Neuronal stem cell (in vitro differentiated cells): ENCODE data around the gene CEL.

Source experiments
- DNase-seq: peaks from one replicate; pipeline ENCODE4 v3.0.0-alpha.2; 2013; ENCODE audit warnings: low spot score
- H2AFZ ChIP-seq: one replicate; pipeline ENCODE4 v1.6.1; 2013; ENCODE audit warnings: mild to moderate bottlenecking, low read length, inconsistent platforms
- H2AK5ac ChIP-seq: 2 replicates; pipeline ENCODE4 v1.6.1; 2013; ENCODE audit warnings: low read depth, mild to moderate bottlenecking, inconsistent platforms, low read length, moderate library complexity, mixed read lengths
- H2BK120ac ChIP-seq: 2 replicates; pipeline ENCODE4 v1.6.1; 2013; ENCODE audit warnings: low read depth, mild to moderate bottlenecking, inconsistent platforms, low read length, moderate library complexity, mixed read lengths
- H2BK12ac ChIP-seq: one replicate; pipeline ENCODE4 v1.6.1; 2013; ENCODE audit warnings: low read length, inconsistent platforms
- H2BK15ac ChIP-seq: 2 replicates; pipeline ENCODE4 v1.6.1; 2013; ENCODE audit warnings: mild to moderate bottlenecking, low read length, inconsistent platforms, mixed read lengths
- H2BK5ac ChIP-seq: one replicate; pipeline ENCODE4 v1.6.1; 2013; ENCODE audit warnings: inconsistent platforms, mild to moderate bottlenecking, low read length, moderate library complexity
- H3K14ac ChIP-seq: one replicate; pipeline ENCODE4 v1.6.1; 2013; ENCODE audit warnings: low read length, inconsistent platforms
- H3K18ac ChIP-seq: 2 replicates; pipeline ENCODE4 v1.6.1; 2013; ENCODE audit warnings: low read length, inconsistent platforms
- H3K23ac ChIP-seq: 2 replicates; pipeline ENCODE4 v1.6.1; 2013; ENCODE audit warnings: low read depth, mild to moderate bottlenecking, mixed read lengths, low read length, inconsistent platforms; ENCODE audit not compliant: poor library complexity
- H3K27ac ChIP-seq: replicated peaks from 3 replicates; pipeline ENCODE4 v1.5.1; 2013; ENCODE audit warnings: low read length, inconsistent platforms
- H3K27me3 ChIP-seq, 3 experiments: 2 replicates each; pipeline ENCODE4 v1.6.1; 2013; ENCODE audit warnings: low read length in 3 of 3, mild to moderate bottlenecking in 2 of 3, inconsistent platforms in 1 of 3, low read depth in 1 of 3, mixed read lengths in 1 of 3, moderate library complexity in 1 of 3; ENCODE audit not compliant: control insufficient read depth in 3 of 3, insufficient read depth in 3 of 3
- H3K36me3 ChIP-seq, 2 donors: replicated peaks in 1 of 2; 2 replicates each; pipeline ENCODE4 v1.6.1; 2013; ENCODE audit warnings: low read length in 2 of 2; ENCODE audit not compliant: control insufficient read depth in 2 of 2, insufficient read depth in 2 of 2
- H3K4ac ChIP-seq: 2 replicates; pipeline ENCODE4 v1.6.1; 2013; ENCODE audit warnings: inconsistent platforms, mild to moderate bottlenecking, low read length, moderate library complexity
- H3K4me1 ChIP-seq, 2 donors: 1 replicate in 1 of 2; 2 replicates in 1 of 2; pipeline ENCODE4 v1.6.1; 2013; ENCODE audit warnings: low read length in 2 of 2, low read depth in 1 of 2; ENCODE audit not compliant: control insufficient read depth in 2 of 2, insufficient read depth in 1 of 2
- H3K4me2 ChIP-seq: one replicate; pipeline ENCODE4 v1.6.1; 2013; ENCODE audit warnings: mild to moderate bottlenecking, low read length, inconsistent platforms; ENCODE audit not compliant: insufficient read depth, poor library complexity, severe bottlenecking
- H3K4me3 ChIP-seq, 2 donors: 2 replicates each; pipeline ENCODE4 v1.5.1; 2013; ENCODE audit warnings: low read length in 2 of 2, mild to moderate bottlenecking in 2 of 2, inconsistent platforms in 1 of 2, moderate library complexity in 1 of 2
- H3K79me1 ChIP-seq: one replicate; pipeline ENCODE4 v1.6.1; 2013; ENCODE audit warnings: low read depth, mild to moderate bottlenecking, inconsistent platforms, low read length, moderate library complexity
- H3K9ac ChIP-seq: one replicate; pipeline ENCODE4 v1.6.1; 2013; ENCODE audit warnings: mild to moderate bottlenecking, low read depth, low read length, inconsistent platforms; ENCODE audit not compliant: poor library complexity
- H3K9me3 ChIP-seq, 2 donors: replicated peaks in 1 of 2; 2 replicates each; pipeline versions ENCODE3 to v1.6.1; 2013; ENCODE audit warnings: low read length in 2 of 2, mild to moderate bottlenecking in 2 of 2, inconsistent platforms in 1 of 2, low read depth in 1 of 2, mixed read lengths in 1 of 2, moderate library complexity in 1 of 2; ENCODE audit not compliant: control insufficient read depth in 2 of 2, insufficient read depth in 1 of 2
- H4K8ac ChIP-seq: one replicate; pipeline ENCODE4 v1.6.1; 2013; ENCODE audit warnings: low read depth, mild to moderate bottlenecking, inconsistent platforms, low read length, moderate library complexity
- H4K91ac ChIP-seq: one replicate; pipeline ENCODE4 v1.6.1; 2013; ENCODE audit warnings: low read length, low read depth, mild to moderate bottlenecking, inconsistent platforms; ENCODE audit not compliant: poor library complexity
- WGBS, 2 donors: extraction: QIAGEN DNeasy Blood & Tissue Kit; methylation state at CpG; one replicate each; pipeline ENCODE4 v1.1.7; 2013; ENCODE audit warnings: missing lambda C conversion rate in 2 of 2, mixed read lengths in 1 of 2; ENCODE audit not compliant: insufficient read length in 2 of 2, insufficient replicate concordance in 1 of 2; ENCODE audit errors: extremely low coverage in 2 of 2; 5-methylcytosine and 5-hydroxymethylcytosine counted together

The CEL gene

GRCh38 chr9:133046196-133046899 is 15.4 kb upstream of the CEL start:
- Histone ChIP-seq H3K36me3 (peaks cover 71 to 96% of the 10 kb centered on the region in 2 donors), H3K4me3 (no peak overlapping the region), H3K9me3 (peaks cover 0 to 2% of the 10 kb centered on the region in 2 donors), H2BK15ac (no peak overlapping the region), H2AK5ac (no peak overlapping the region), H2BK120ac (no peak overlapping the region), H3K79me1 (peaks cover 9% of the 10 kb centered on the region), H3K4me2 (no peak overlapping the region), H2AFZ (no peak overlapping the region), H2BK5ac (no peak overlapping the region), H3K23ac (no peak overlapping the region), H2BK12ac (no peak overlapping the region), H3K18ac (no peak overlapping the region), H4K91ac (no peak overlapping the region), H3K9ac (no peak overlapping the region), H3K4ac (no peak overlapping the region), H4K8ac (no peak overlapping the region), H3K27ac (no peak overlapping the region), H3K4me1 (no peaks in the 10 kb centered on the region), H3K14ac (no peak overlapping the region), H3K27me3 (no peaks in the 10 kb centered on the region)
- no CpG with 5 or more reads among the region's 9 CpGs for WGBS, 2 donors
- no peak for DNase-seq

- H2BK5ac ChIP-seq: no peak overlapping the region
- H3K36me3 ChIP-seq: peaks cover 71 to 97% of the 10 kb centered on the region in 2 donors
- no peak overlapping the region for H3K4me2 ChIP-seq
- WGBS, 2 donors: no CpG with 5 or more reads among the region's 7 CpGs
- H3K9ac ChIP-seq: no peak overlapping the region
- H3K27me3 ChIP-seq: no peaks in the 10 kb centered on the region
- no peak overlapping the region for H4K91ac ChIP-seq
- no peak overlapping the region for H3K23ac ChIP-seq
- no peak overlapping the region for H3K14ac ChIP-seq
- no peak overlapping the region for H2AFZ ChIP-seq
- peaks cover 0 to 2% of the 10 kb centered on the region in 2 donors for H3K9me3 ChIP-seq
- no peak overlapping the region for H2BK12ac ChIP-seq
- no peak overlapping the region for H2BK120ac ChIP-seq
- H3K79me1 ChIP-seq: peaks cover 9% of the 10 kb centered on the region
- H3K27ac ChIP-seq: no peak overlapping the region
- no peak overlapping the region for H2BK15ac ChIP-seq
- no peak for DNase-seq
- H3K4ac ChIP-seq: no peak overlapping the region
- no peak overlapping the region for H4K8ac ChIP-seq
- no peak overlapping the region for H3K4me3 ChIP-seq
- no peak overlapping the region for H2AK5ac ChIP-seq
- no peaks in the 10 kb centered on the region for H3K4me1 ChIP-seq
- H3K18ac ChIP-seq: no peak overlapping the region
Observed at GRCh38 chr9:133046900-133047295, 14.9 kb upstream of the CEL start.

- Histone ChIP-seq H2AK5ac (no peak overlapping the region), H2BK15ac (no peak overlapping the region), H2BK12ac (no peak overlapping the region), H3K4me3 (no peak overlapping the region), H3K79me1 (peaks cover 6% of the 10 kb centered on the region), H2BK120ac (no peak overlapping the region), H3K4me2 (no peak overlapping the region), H2AFZ (no peak overlapping the region), H4K91ac (no peak overlapping the region), H3K4me1 (no peaks in the 10 kb centered on the region), H3K27ac (no peak overlapping the region), H3K9ac (peak overlapping the region; percentile 30), H3K14ac (no peak overlapping the region), H3K4ac (no peak overlapping the region), H3K27me3 (no peaks in the 10 kb centered on the region), H3K9me3 (no peaks in the 10 kb centered on the region), H2BK5ac (no peak overlapping the region), H3K36me3 (peaks cover 65 to 97% of the 10 kb centered on the region in 2 donors), H3K18ac (no peak overlapping the region), H3K23ac (peak overlapping the region; percentile 40), H4K8ac (no peak overlapping the region)
- no CpG with 5 or more reads among the region's 5 CpGs for WGBS, 2 donors
- no peak for DNase-seq
Observed at GRCh38 chr9:133048595-133048994, 13.2 kb upstream of the CEL start.

- no peak overlapping the region for H3K4me3 ChIP-seq
- no peak overlapping the region for H2AFZ ChIP-seq
- no peak overlapping the region for H3K4ac ChIP-seq
- no peak overlapping the region for H2BK12ac ChIP-seq
- no peak overlapping the region for H3K18ac ChIP-seq
- H4K8ac ChIP-seq: no peak overlapping the region
- no peak overlapping the region for H3K4me2 ChIP-seq
- H3K27me3 ChIP-seq: no peaks in the 10 kb centered on the region
- no peak overlapping the region for H4K91ac ChIP-seq
- no peak overlapping the region for H2BK120ac ChIP-seq
- H3K14ac ChIP-seq: no peak overlapping the region
- peaks cover 5% of the 10 kb centered on the region for H3K79me1 ChIP-seq
- no peak overlapping the region for H2BK5ac ChIP-seq
- no peaks in the 10 kb centered on the region for H3K9me3 ChIP-seq
- no peak overlapping the region for H3K23ac ChIP-seq
- no peak overlapping the region for H3K27ac ChIP-seq
- H3K4me1 ChIP-seq: no peaks in the 10 kb centered on the region
- no peak for DNase-seq
- no peak overlapping the region for H2AK5ac ChIP-seq
- H3K9ac ChIP-seq: peak overlapping the region; percentile 30
- H3K36me3 ChIP-seq: peaks cover 64 to 97% of the 10 kb centered on the region in 2 donors
- WGBS, 2 donors: no CpG with 5 or more reads among the region's 13 CpGs
- no peak overlapping the region for H2BK15ac ChIP-seq
Observed at GRCh38 chr9:133049043-133049442, 12.7 kb upstream of the CEL start.
